GM18508 (cell line): ENCODE results near the gene SLC22A8.
"Not testable (repeated sequence)": the region's sequence is repeated elsewhere in the genome, so short reads cannot be mapped to it uniquely, and the experiment has no call there.

Experiments used
- ATAC-seq: cut with Tn5 transposase; IDR thresholded peaks from one replicate; pipeline ENCODE4 v1.9.1; 2021; ENCODE audit warnings: moderate number of reproducible peaks; ENCODE audit not compliant: insufficient read depth, unreplicated experiment

SLC22A8 gene, protein sequence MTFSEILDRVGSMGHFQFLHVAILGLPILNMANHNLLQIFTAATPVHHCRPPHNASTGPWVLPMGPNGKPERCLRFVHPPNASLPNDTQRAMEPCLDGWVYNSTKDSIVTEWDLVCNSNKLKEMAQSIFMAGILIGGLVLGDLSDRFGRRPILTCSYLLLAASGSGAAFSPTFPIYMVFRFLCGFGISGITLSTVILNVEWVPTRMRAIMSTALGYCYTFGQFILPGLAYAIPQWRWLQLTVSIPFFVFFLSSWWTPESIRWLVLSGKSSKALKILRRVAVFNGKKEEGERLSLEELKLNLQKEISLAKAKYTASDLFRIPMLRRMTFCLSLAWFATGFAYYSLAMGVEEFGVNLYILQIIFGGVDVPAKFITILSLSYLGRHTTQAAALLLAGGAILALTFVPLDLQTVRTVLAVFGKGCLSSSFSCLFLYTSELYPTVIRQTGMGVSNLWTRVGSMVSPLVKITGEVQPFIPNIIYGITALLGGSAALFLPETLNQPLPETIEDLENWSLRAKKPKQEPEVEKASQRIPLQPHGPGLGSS

DNA sequence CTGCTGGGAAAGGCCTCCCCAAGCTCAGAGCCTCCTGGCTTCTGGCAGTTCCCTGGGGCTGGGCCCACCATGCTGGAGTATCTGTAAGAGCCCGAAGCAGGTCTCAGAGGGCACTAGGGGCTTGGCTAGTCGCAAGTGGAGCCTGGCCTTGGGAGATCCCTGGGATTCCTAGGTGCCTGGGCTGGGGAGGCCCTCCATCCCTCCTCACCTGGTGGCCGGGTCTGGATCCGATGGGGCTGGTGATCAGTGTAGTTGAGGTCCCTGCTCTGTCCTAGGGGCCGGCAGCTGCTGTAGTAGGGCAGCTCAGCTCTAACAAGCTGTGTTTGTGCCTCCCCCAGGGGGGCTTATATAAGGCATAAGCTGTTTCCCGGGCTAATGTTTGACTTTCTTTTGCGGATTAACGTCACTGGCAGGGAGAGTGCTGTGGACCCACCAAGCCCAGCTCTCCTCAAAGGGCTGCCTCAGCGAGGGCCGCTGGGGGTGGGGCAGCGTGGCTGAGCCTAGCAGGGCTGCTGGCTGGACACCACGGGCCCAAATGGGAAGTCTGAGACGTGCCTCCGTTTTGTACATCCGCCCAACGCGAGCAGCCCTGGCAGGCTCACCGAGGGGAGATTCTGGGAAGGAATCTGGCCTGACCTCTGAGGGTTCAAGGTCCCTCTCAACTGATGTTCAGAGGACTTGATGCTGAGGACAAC lies at the start of gene SLC22A8:
Gene SLC22A8, minus strand, starts transcription at position 321 of the 695 bp plus-strand sequence. CDS start 883 bp downstream, outside the sequence.
- no peak for ATAC-seq

DNA sequence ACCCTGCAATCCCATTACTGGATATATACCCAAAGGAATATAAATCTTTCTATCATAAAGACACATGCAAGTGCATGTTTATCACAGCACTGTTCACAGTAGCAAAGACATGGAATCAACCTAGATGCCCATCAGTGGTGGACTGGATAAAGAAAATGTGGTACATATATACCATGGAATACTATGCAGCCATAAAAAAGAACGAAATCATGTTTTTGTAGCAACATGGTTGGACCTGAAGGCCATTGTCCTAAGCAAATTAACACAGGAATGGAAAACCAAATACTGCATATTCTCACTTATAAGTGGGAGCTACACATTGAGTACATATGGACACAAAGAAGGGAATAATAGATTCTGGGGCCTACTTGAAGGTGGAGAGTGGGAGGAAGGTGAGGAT lies 30.6 kb upstream of the SLC22A8 start:
- ATAC-seq, result not testable (repeated sequence)

DNA sequence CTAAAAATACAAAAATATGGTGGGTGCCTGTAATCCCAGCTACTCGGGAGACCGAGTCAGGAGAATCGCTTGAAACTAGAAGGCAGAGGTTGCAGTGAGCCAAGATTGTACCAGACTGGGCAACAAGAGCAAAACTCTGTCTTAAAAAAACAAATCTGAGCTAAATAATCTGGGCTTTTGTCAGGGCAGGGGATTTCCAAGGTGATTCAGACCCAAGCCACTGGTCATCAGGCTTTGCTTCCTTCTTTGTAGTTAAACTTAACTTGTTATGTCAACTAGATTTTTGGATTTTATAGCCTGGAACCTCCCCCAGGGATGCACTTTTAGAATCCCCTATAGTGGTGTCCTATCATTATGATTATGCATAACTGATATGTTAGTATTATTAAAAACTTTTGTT lies 27.0 kb upstream of the SLC22A8 start:
- no peak for ATAC-seq

DNA sequence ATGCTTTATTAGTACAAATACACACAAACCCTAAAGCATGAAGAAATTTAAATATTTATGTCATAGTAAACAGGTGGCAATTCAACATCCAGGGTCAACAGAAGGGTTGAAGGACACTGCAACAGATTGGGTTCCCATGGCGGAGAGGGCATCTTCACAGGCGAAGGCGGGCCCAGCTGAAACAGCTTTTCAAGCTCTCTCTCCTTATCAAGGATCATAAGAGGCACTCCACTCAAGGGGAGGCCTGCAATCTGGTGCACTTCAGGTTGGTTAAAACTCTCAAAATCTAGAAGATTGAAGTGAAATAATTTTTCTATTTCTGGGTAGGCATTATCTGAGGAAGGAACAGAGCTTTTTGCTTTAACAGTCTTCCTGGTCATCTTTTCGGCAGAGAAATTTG lies 16.8 kb upstream of the SLC22A8 start:
- ATAC-seq, result no peak

DNA sequence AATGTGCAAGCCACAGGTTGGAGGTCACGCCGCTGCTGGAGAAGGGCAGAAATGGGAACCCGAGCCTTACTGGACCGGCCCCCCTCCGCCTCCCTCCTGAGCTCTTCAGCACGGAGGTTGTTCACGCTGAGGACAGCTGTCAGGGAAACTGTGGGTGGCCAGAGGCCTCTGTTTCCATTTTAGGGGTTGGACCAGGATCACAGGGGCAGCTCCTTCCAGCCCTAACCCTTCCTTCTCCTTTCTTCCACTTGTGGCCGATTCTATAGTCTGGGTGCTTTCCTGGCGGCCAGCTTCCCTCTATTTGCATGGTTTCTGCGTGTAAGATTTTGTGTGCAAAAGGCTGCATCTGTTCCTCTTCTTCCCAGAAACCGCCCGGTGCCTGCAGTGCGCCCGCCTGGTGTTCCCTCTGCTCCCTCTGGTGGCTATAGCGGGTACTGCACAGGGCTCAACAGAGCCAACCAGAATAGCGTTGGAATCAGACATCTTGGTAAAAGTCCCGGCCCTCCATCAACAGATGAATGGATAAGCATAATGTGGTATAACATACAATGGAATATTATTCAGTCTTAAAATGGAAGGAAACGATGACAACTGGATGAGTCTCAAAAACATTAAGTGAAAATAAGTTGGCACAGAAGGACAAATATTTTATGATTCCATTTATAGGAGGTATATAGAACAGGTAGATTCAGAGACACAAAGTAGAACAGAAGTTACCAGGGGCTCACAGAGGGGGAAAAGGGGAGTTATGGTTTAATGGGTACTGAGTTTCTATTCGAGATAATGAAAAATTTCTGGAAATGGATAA lies 8.4 kb upstream of the SLC22A8 start:
- ATAC-seq, result no peak

GRCh38 chr11:63023222-63023814 lies 7.7 kb upstream of the SLC22A8 start:
- no peak for ATAC-seq

GRCh38 chr11:63022441-63022840 lies 6.8 kb upstream of the SLC22A8 start:
- ATAC-seq, result no peak

DNA sequence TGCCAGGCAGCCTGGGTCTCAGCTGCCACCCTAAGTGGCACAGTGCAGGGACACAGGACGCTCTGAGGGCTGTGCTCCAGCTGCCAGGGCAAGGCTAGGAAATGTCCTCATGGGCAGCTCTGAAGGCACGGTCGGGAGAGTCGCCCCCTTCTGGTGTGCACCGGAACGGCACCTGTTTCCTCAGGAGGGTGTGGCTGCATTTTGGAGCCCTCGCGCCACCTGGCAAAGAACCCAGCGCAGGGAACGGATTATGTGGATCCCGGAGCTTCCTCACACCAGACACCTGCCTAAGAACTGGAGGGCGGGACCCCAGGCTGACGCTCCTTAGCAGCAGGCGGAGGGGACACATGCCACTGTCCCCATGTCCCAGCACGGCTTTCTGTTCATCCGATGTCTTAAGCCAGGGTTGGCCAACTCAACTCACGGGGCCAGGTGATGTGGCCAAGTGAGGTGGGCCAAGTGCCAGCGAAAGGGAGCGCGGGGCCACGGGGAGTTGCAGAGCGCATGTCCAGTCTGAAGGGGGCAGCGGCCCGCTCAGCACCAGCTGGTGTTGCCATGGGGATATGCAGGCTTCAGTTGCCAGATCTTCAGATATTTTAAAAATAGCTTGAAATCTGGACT lies 5.1 kb upstream of the SLC22A8 start:
- ATAC-seq, result no peak

- no peak for ATAC-seq
Observed at GRCh38 chr11:63019506-63019905, 3.9 kb upstream of the SLC22A8 start.

GRCh38 chr11:63017306-63017974 lies 1.8 kb upstream of the SLC22A8 start:
- no peak for ATAC-seq

DNA sequence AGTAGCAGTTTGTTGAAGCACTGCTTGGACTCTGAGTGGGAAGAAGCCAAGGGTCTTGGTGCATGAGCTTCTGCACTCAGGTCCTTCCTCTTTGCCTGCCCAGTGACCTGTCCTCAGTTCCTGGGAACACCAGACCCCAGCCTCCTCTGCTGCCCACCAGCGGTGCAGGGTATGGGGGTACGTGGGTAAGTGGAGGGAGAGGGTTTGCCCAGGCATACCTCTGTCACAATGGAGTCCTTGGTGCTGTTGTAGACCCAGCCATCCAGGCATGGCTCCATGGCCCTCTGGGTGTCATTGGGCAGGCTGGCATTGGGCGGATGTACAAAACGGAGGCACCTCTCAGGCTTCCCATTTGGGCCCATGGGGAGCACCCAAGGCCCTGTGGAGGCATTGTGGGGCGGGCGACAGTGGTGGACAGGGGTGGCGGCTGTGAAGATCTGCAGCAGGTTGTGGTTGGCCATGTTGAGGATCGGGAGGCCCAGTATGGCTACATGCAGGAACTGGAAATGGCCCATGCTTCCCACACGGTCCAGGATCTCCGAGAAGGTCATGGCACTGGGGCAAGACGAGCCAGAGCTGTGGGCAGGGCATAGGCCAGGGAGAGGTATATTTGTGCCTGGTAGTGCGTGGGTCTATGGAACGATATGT lies 1.1 kb downstream of the SLC22A8 start:
- ATAC-seq, result no peak

DNA sequence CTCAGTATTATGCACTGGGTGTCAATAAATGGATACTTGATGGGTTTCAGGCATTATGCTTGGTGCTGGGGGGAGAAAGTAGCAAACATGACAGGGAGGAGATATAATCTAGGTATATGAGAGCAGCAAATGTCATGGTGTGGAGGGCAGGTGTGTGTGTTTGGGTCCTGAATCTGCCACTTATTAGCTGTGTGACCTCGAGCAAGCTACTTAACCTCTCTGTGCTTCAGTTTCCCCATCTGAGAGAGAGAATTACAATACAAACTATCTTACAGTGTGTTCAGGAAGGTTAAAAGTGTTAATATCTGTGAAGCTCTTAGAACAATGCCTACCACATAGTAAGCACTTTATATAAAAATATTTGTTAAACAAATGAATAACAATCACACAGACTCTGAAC lies 2.8 kb downstream of the SLC22A8 start:
- ATAC-seq, result no peak

- no peak for ATAC-seq
Observed at GRCh38 chr11:63012430-63012829, 3.2 kb downstream of the SLC22A8 start.

- no peak for ATAC-seq
Observed at GRCh38 chr11:63010934-63011439, 4.7 kb downstream of the SLC22A8 start.

DNA sequence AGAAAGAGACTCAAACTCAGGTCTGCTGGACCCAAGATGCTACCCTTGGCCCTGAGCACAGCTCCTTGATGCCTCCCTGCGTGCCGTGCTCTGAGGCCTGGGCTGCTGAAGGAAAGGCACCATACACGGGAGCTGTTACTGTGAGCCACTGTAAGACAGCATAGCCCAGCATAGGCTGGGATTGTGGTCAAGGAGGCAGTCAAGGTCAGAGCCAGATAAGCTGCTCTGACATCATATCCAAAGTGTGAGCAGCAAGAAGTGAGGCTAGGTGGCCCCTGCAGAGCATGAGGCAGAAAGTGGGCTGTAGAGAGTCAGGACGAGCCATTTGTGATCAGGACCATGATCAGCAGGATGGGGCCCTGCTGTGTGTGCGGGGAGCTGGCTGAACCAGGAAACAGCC lies 7.7 kb downstream of the SLC22A8 start:
- ATAC-seq, result no peak

DNA sequence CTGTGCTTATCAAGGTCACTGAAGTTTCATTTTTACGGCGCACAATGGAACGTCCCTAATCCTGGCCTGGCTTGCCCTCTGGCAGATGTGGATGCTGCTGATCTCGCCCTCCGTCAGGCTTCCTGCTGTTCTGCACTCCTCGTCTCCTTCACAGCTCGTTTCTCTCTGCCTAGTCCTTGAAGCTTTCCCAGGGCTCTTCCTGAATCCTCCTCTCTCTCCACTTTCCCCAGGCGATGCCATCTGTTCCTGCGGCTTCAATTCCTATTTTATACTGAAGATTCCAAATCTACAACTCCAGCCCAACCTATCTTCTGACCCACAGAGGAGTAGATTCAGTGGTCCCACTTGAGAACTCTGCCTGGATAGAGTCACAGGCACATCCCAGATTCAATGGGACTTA lies 14.2 kb downstream of the SLC22A8 start:
- ATAC-seq, result no peak

- no peak for ATAC-seq
Observed at GRCh38 chr11:62999649-63000048, 16.0 kb downstream of the SLC22A8 start.

- no peak for ATAC-seq
Observed at GRCh38 chr11:62999156-62999555, 16.5 kb downstream of the SLC22A8 start.

- no peak for ATAC-seq
Observed at GRCh38 chr11:62996271-62996670, 19.4 kb downstream of the SLC22A8 start.
